PC-9 (cell line): Measurements from ENCODE around the gene MAN2A1. TPM values are rescaled to one million over a fixed set of nuclear protein-coding genes. Genes with fewer than 3 reads are reported as not detected.

Experiments used
- Bru-seq: library from RNA; stranded (reverse); fragments of 400-500 nt; gene quantifications from one replicate; lab custom pipeline; 2021; lab: Mats Ljungman, UMichigan
- BruChase-seq, 2 experiments: library from RNA; stranded (reverse); fragments of 400-500 nt; gene quantifications; one replicate each; lab custom pipeline; 2021; lab: Mats Ljungman, UMichigan
- BruUV-seq: library from RNA; stranded (reverse); fragments of 400-500 nt; replicated peaks from 2 replicates; lab custom pipeline; 2021; lab: Mats Ljungman, UMichigan
- CTCF ChIA-PET: fragments of 300-600 bp; sonication (Branson Sonifier 250); formaldehyde crosslinking; loops from one replicate; lab custom pipeline; 2022; ENCODE audit warnings: antibody characterized with exemption; lab: Charles Lee
- POLR2A ChIA-PET: fragments of 300-600 bp; sonication (Branson Sonifier 250); formaldehyde crosslinking; loops from one replicate; lab custom pipeline; 2022; ENCODE audit warnings: antibody characterized with exemption; ENCODE audit not compliant: unreplicated experiment; lab: Charles Lee
- DNase-seq, 2 experiments: peaks; one replicate each; pipeline versions ENCODE4 v3.0.0 to v3.0.0-alpha.2; 2015 to 2022; ENCODE audit warnings: mixed read lengths in 1 of 2
- H2AFZ ChIP-seq: fragments of 200-600 bp; sonication (generic); 2 replicates; pipeline ENCODE4 v1.8.1; 2017; ENCODE audit warnings: antibody characterized with exemption
- H3F3A ChIP-seq: fragments of 200-600 bp; sonication (generic); 2 replicates; pipeline ENCODE4 v1.8.1; 2017; ENCODE audit warnings: antibody characterized with exemption, mild to moderate bottlenecking, low read depth; ENCODE audit not compliant: insufficient read depth
- H3K27ac ChIP-seq: fragments of 200-600 bp; sonication (generic); 2 replicates; pipeline ENCODE4 v1.6.1; 2016; ENCODE audit warnings: mixed run types
- H3K27me3 ChIP-seq: fragments of 200-600 bp; sonication (generic); 2 replicates; pipeline ENCODE4 v1.6.1; 2016; ENCODE audit warnings: low read depth, mixed run types; ENCODE audit not compliant: insufficient read depth
- H3K36me3 ChIP-seq: fragments of 200-600 bp; sonication (generic); 2 replicates; pipeline ENCODE4 v1.6.1; 2016; ENCODE audit warnings: low read depth, mixed run types
- H3K4me1 ChIP-seq: fragments of 200-600 bp; sonication (generic); replicated peaks from 2 replicates; pipeline ENCODE4 v1.6.1; 2016; ENCODE audit warnings: mixed run types; ENCODE audit not compliant: insufficient read depth
- H3K4me2 ChIP-seq: fragments of 200-600 bp; sonication (generic); 2 replicates; pipeline ENCODE4 v1.6.1; 2017; ENCODE audit warnings: mixed run types
- H3K4me3 ChIP-seq: fragments of 200-600 bp; sonication (generic); 2 replicates; pipeline ENCODE4 v1.6.1; 2016; ENCODE audit warnings: mixed run types
- H3K79me2 ChIP-seq: fragments of 200-600 bp; sonication (generic); 2 replicates; pipeline ENCODE4 v1.6.1; 2017; ENCODE audit warnings: low read depth, mixed run types
- H3K9me2 ChIP-seq: fragments of 200-600 bp; sonication (generic); 2 replicates; pipeline ENCODE4 v1.8.1; 2017; ENCODE audit warnings: mild to moderate bottlenecking; ENCODE audit not compliant: insufficient read depth
- H3K9me3 ChIP-seq: fragments of 200-600 bp; sonication (generic); 2 replicates; pipeline ENCODE4 v1.8.1; 2016; ENCODE audit warnings: low read depth; ENCODE audit not compliant: insufficient read depth
- H4K20me1 ChIP-seq: fragments of 200-600 bp; sonication (generic); 2 replicates; pipeline ENCODE4 v1.8.1; 2017; ENCODE audit not compliant: insufficient read depth
- EZH2 ChIP-seq: fragments of 200-600 bp; sonication (generic); IDR thresholded peaks from 2 replicates; pipeline ENCODE4 v1.8.0; 2017; ENCODE audit warnings: antibody characterized with exemption, low read depth
- intact Hi-C: fragments of 100-400 bp; cut with micrococcal nuclease; formaldehyde crosslinking; loops from one replicate; pipeline ENCODE4 v1.10.0; 2022; ENCODE audit not compliant: unreplicated experiment
- long read RNA-seq: library from polyadenylated mRNA; stranded (forward); transcript quantifications from one replicate; pipeline ENCODE4 v2.0.0, GENCODE V29; 2022
- total RNA-seq: library from RNA; stranded (reverse); gene quantifications from 2 replicates; pipeline ENCODE4 v1.2.3, GENCODE V29; 2021
- TF ChIP-seq, protein P1 (sequence below): fragments of 200-600 bp; sonication (generic); conservative IDR thresholded peaks from 2 replicates; pipeline ENCODE4 v1.6.1; 2017; ENCODE audit warnings: mixed run types, antibody characterized with exemption, mild to moderate bottlenecking, moderate library complexity

MAN2A1 gene
- total RNA-seq (26.3 and 27.3 TPM in 2 replicates), Bru-seq, nascent RNA (percentile 69 among the genes with signal in this experiment), BruChase-seq, experiment 1, labeled RNA remaining after a 2-hour chase (percentile 64 among the genes with signal in this experiment), BruChase-seq, experiment 2, labeled RNA remaining after a 6-hour chase (percentile 56 among the genes with signal in this experiment)
- long read RNA-seq, full-length matches to known transcripts: 3 of 15 reads
- long read RNA-seq, partial matches to known transcripts: 12 of 15 reads
- long read RNA-seq, other reads (novel, unspliced or antisense): 0 of 15 reads

DNA sequence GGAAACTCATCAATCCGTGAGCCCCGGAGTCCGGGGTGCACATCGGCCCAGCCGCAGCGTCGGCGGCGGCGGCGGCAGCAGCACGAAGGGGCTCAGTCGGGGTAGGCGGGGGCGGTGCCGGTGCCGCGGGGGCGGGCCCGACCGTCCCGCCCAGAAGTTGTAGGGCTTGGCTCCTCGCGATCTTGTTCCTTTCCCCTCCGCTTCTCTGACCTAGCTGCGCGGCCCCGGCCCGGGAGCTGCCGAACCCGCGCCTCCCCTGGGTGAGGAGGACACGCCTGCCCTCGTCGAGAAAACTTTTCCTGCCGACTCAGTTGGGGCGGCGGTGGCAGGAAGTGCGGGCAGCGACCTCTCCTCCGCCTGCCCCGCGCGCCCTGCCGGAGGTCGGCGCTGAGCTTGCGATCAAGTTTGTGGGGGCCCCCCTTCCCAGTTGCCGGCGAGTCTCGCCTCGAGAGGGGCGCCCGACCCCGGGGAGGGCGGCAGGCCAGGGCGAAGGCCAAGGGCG, at the start of gene MAN2A1:
Gene MAN2A1, plus strand, starts transcription at position 188 of the 502 bp plus-strand sequence. CDS start 491 bp downstream, outside the sequence.
- DNase-seq: peak; percentile 58 to 74
- Histone ChIP-seq H3K79me2 (peaks cover 31% of the 10 kb centered on the region), H3F3A (peaks cover 22% of the 10 kb centered on the region; the same call in 1 of the 2 replicates), H3K9me3 (no peaks in the 10 kb centered on the region), H2AFZ (peak within 1 kb of the TSS; percentile 95), H3K27ac (peak within 1 kb of the TSS; percentile 66), H3K4me1 (peaks cover 24% of the 10 kb centered on the region), H3K9me2 (no peaks in the 10 kb centered on the region), H3K4me2 (peak within 1 kb of the TSS; percentile 85), H3K4me3 (peak within 1 kb of the TSS; percentile 91), H3K36me3 (no peaks in the 10 kb centered on the region), H4K20me1 (no peaks in the 10 kb centered on the region), H3K27me3 (no peaks in the 10 kb centered on the region)
- TF ChIP-seq EZH2: no peak
- TF ChIP-seq, protein P1, sequence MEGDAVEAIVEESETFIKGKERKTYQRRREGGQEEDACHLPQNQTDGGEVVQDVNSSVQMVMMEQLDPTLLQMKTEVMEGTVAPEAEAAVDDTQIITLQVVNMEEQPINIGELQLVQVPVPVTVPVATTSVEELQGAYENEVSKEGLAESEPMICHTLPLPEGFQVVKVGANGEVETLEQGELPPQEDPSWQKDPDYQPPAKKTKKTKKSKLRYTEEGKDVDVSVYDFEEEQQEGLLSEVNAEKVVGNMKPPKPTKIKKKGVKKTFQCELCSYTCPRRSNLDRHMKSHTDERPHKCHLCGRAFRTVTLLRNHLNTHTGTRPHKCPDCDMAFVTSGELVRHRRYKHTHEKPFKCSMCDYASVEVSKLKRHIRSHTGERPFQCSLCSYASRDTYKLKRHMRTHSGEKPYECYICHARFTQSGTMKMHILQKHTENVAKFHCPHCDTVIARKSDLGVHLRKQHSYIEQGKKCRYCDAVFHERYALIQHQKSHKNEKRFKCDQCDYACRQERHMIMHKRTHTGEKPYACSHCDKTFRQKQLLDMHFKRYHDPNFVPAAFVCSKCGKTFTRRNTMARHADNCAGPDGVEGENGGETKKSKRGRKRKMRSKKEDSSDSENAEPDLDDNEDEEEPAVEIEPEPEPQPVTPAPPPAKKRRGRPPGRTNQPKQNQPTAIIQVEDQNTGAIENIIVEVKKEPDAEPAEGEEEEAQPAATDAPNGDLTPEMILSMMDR: no peak
- no TSS peak for BruUV-seq
- POLR2A ChIA-PET: interaction anchor here (0.6 to 0.7 kb wide), 4 partner anchors 51 to 833 kb away, joined by 5 to 11 read pairs (median 6); no protein-coding TSS in a partner anchor
- CTCF ChIA-PET: interaction anchor here (0.6 to 0.7 kb wide), 3 partner anchors 10 to 861 kb away, joined by 3 to 11 read pairs (median 3); no protein-coding TSS in a partner anchor
- intact Hi-C loops: loop anchor here (1.0 to 10.0 kb wide), 7 partner anchors 49 to 1047 kb away; no protein-coding TSS in a partner anchor

DNA sequence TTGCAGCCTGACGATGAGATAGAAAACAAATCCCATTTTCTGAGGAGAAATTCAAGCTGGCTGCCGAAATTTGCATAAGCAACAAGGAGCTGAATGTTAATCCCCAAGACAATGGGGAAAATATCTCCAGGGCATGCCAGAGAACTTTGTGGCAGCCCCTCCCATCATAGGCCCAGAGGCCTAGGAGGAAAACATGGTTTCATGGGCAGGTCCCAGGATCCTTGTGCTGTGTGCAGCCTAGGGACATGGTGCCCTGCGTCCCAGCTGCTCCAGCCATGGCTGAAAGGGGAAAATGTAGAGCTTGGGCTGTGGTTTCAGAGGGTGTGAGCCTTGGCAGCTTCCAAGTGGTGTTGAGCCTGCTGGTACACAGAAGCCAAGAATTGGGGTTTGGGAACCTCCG, 48.8 kb upstream of the MAN2A1 start:
- H3K4me1 ChIP-seq: no peaks in the 10 kb centered on the region
- H4K20me1 ChIP-seq: no peaks in the 10 kb centered on the region
- no peak overlapping the region for H3K4me3 ChIP-seq
- H3K27me3 ChIP-seq: 0 out of 2 replicates have a peak, but pooled peaks cover 6% of the 10 kb centered on the region
- no peaks in the 10 kb centered on the region for H3K79me2 ChIP-seq
- no peaks in the 10 kb centered on the region for H3K9me3 ChIP-seq
- H3K36me3 ChIP-seq: no peaks in the 10 kb centered on the region
- intact Hi-C loops: no loop called here
- no peaks in the 10 kb centered on the region for H3F3A ChIP-seq
- H3K27ac ChIP-seq: no peak overlapping the region
- no peak overlapping the region for H2AFZ ChIP-seq
- no peaks in the 10 kb centered on the region; the same call in 1 of the 2 replicates for H3K9me2 ChIP-seq
- ChIA-PET CTCF (no interaction called here), POLR2A (no interaction called here)
- no peak for DNase-seq
- no peak overlapping the region for H3K4me2 ChIP-seq
- TF ChIP-seq EZH2: no peak
- TF ChIP-seq, protein P1: no peak
- no TSS peak for BruUV-seq

DNA sequence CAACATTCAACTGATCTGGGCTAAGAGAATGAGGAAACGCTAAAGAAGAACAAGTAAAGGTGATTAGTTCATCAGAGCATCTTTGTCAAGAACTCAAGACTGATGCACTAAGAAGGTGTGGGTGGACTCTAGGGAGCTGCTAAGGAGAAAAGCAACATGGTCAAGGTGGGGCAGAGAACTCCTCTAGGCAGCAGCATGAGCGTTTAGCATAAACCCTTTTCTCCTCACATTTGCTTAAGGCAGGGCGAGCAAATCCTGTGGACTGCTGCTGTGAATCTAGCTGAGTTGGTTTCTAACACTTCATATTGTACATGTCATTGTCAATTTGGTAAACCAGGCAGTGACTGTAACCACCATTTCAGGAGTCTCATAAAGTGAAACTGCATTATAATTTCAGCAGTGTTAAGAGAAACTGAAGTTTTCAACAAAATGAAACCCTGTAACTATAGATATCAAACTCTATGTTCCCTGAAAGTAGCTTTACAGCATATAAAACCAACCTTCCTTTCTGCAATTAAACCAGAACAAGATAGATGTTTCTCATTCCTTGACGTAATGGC, 45.9 kb upstream of the MAN2A1 start:
- TF ChIP-seq, protein P1: no peak
- TF ChIP-seq EZH2: no peak
- H2AFZ ChIP-seq: no peak overlapping the region
- no peaks in the 10 kb centered on the region for H3K27me3 ChIP-seq
- intact Hi-C loops: no loop called here
- H3K4me2 ChIP-seq: no peak overlapping the region
- ChIA-PET CTCF (no interaction called here), POLR2A (no interaction called here)
- H3F3A ChIP-seq: no peaks in the 10 kb centered on the region
- H3K4me1 ChIP-seq: no peaks in the 10 kb centered on the region
- H3K4me3 ChIP-seq: no peak overlapping the region
- no peaks in the 10 kb centered on the region for H4K20me1 ChIP-seq
- no peaks in the 10 kb centered on the region for H3K79me2 ChIP-seq
- BruUV-seq: no TSS peak
- no peaks in the 10 kb centered on the region for H3K36me3 ChIP-seq
- no peak overlapping the region for H3K27ac ChIP-seq
- no peak for DNase-seq
- no peaks in the 10 kb centered on the region for H3K9me3 ChIP-seq
- no peaks in the 10 kb centered on the region; the same call in 1 of the 2 replicates for H3K9me2 ChIP-seq
